ENCODE measurements around the gene UIMC1.

The UIMC1 gene

GRCh38 chr5:176952531-176953193, 53.9 kb downstream of the UIMC1 start:
- no peak for DNase-seq

- DNase-seq: no peak
These were observed 58.1 kb downstream of the UIMC1 start for GRCh38 chr5:176948458-176948857.

- no peak for DNase-seq
These were observed 58.7 kb downstream of the UIMC1 start for GRCh38 chr5:176947847-176948246.

- no peak for DNase-seq
These were observed 62.3 kb downstream of the UIMC1 start for GRCh38 chr5:176944268-176944667.

GRCh38 chr5:176943816-176944215, 62.8 kb downstream of the UIMC1 start:
- no peak for DNase-seq

- DNase-seq: no peak
These were observed 64.6 kb downstream of the UIMC1 start for GRCh38 chr5:176941951-176942350.

- DNase-seq: no peak
These were observed 68.1 kb downstream of the UIMC1 start for GRCh38 chr5:176938472-176938871.

- DNase-seq: no peak
These were observed 71.6 kb downstream of the UIMC1 start for GRCh38 chr5:176935017-176935416.

- no peak for DNase-seq
These were observed 72.2 kb downstream of the UIMC1 start for GRCh38 chr5:176934309-176934930.

GRCh38 chr5:176929654-176930053, 76.9 kb downstream of the UIMC1 start:
- DNase-seq: no peak

GRCh38 chr5:176927562-176927961, 79.0 kb downstream of the UIMC1 start:
- no peak for DNase-seq

- no peak for DNase-seq
These were observed 83.8 kb downstream of the UIMC1 start for GRCh38 chr5:176922817-176923216.

GRCh38 chr5:176921714-176922113, 84.9 kb downstream of the UIMC1 start:
- DNase-seq: no peak

- DNase-seq: no peak
These were observed 88.0 kb downstream of the UIMC1 start for GRCh38 chr5:176918613-176919012.

- no peak for DNase-seq
These were observed 90.2 kb downstream of the UIMC1 start for GRCh38 chr5:176916337-176916736.

- DNase-seq: no peak
These were observed 90.7 kb downstream of the UIMC1 start for GRCh38 chr5:176915906-176916305.

- DNase-seq: no peak
These were observed 94.5 kb downstream of the UIMC1 start for GRCh38 chr5:176912115-176912514.

GRCh38 chr5:176908675-176909368, 97.8 kb downstream of the UIMC1 start:
- DNase-seq: no peak

GRCh38 chr5:176906796-176907195, 99.8 kb downstream of the UIMC1 start:
- no peak for DNase-seq

- no peak for DNase-seq
These were observed 100.5 kb downstream of the UIMC1 start for GRCh38 chr5:176906126-176906525.

- DNase-seq: no peak
These were observed 102.3 kb downstream of the UIMC1 start for GRCh38 chr5:176904276-176904675.

- no peak for DNase-seq
These were observed 103.5 kb downstream of the UIMC1 start for GRCh38 chr5:176902911-176903664.

- no peak for DNase-seq
These were observed 104.3 kb downstream of the UIMC1 start for GRCh38 chr5:176902102-176902814.

Data from activated naive CD4-positive, alpha-beta T cell treated with anti-CD3 and anti-CD28 coated beads, Interleukin-2, amount 50 U/mL, for 16 hours (primary cell).